Stimulated activated CD8-positive, alpha-beta memory T cell treated with anti-CD3 and anti-CD28 coated beads, Interleukin-12 subunit alpha, Interleukin-12 subunit beta, amount 100 ng/mL, for 24 hours (primary cell): ENCODE measurements around the gene MRPL30.
"Not testable (repeated sequence)": the region's sequence is repeated elsewhere in the genome, so short reads cannot be mapped to it uniquely, and the experiment has no call there.

Experiments used
- DNase-seq: peaks from one replicate; pipeline ENCODE4 v3.0.0-alpha.2; 2020; ENCODE audit errors: extremely low read depth

The MRPL30 gene

GRCh38 chr2:99184811-99185210 lies 3.8 kb downstream of the MRPL30 start:
- DNase-seq: no peak

- DNase-seq: no peak
Observed at GRCh38 chr2:99187011-99187410, 6.0 kb downstream of the MRPL30 start.

- DNase-seq: no peak
Observed at GRCh38 chr2:99188357-99188756, 7.4 kb downstream of the MRPL30 start.

GRCh38 chr2:99190548-99190947 lies 9.6 kb downstream of the MRPL30 start:
- no peak for DNase-seq

GRCh38 chr2:99192364-99192763 lies 11.4 kb downstream of the MRPL30 start:
- DNase-seq: not testable (repeated sequence)

GRCh38 chr2:99198103-99198841 lies 17.3 kb downstream of the MRPL30 start:
- no peak for DNase-seq

- no peak for DNase-seq
Observed at GRCh38 chr2:99200076-99200800, 19.3 kb downstream of the MRPL30 start.

- DNase-seq: no peak
Observed at GRCh38 chr2:99201959-99202678, 21.1 kb downstream of the MRPL30 start.

- DNase-seq: no peak
Observed at GRCh38 chr2:99205491-99205890, 24.5 kb downstream of the MRPL30 start.

GRCh38 chr2:99216096-99216495 lies 35.1 kb downstream of the MRPL30 start:
- no peak for DNase-seq

- DNase-seq: no peak
Observed at GRCh38 chr2:99217929-99218501, 37.0 kb downstream of the MRPL30 start.

- DNase-seq: not testable (repeated sequence)
Observed at GRCh38 chr2:99233177-99233576, 52.2 kb downstream of the MRPL30 start.

- no peak for DNase-seq
Observed at GRCh38 chr2:99238599-99238998, 57.6 kb downstream of the MRPL30 start.

GRCh38 chr2:99240431-99240830 lies 59.4 kb downstream of the MRPL30 start:
- DNase-seq: no peak

- no peak for DNase-seq
Observed at GRCh38 chr2:99242151-99242550, 61.2 kb downstream of the MRPL30 start.
